Type B pancreatic cell (in vitro differentiated cells): ENCODE measurements around the gene HECW1. TPM values are rescaled to one million over a fixed set of nuclear protein-coding genes. Genes with fewer than 3 reads are reported as not detected.

Source experiments
- DNase-seq: peaks from one replicate; pipeline ENCODE4 v3.0.0; 2021; ENCODE audit warnings: mixed read lengths; ENCODE audit not compliant: unreplicated experiment; ENCODE audit errors: extremely low spot score
- H3K27ac Mint-ChIP-seq: 2 replicates; pipeline ENCODE4 v1.8.0; 2021; ENCODE audit warnings: mild to moderate bottlenecking, mixed read lengths
- H3K27me3 Mint-ChIP-seq: 2 replicates; pipeline ENCODE4 v1.8.0; 2021; ENCODE audit warnings: mixed read lengths
- H3K36me3 Mint-ChIP-seq: 2 replicates; pipeline ENCODE4 v1.8.0; 2021; ENCODE audit warnings: mixed read lengths
- H3K4me1 Mint-ChIP-seq: one replicate; pipeline ENCODE4 v1.8.0; 2021; ENCODE audit warnings: mixed read lengths; ENCODE audit not compliant: unreplicated experiment
- H3K4me3 Mint-ChIP-seq: 2 replicates; pipeline ENCODE4 v1.8.0; 2021; ENCODE audit warnings: mild to moderate bottlenecking, mixed read lengths
- H3K9me3 Mint-ChIP-seq: 2 replicates; pipeline ENCODE4 v1.8.0; 2021; ENCODE audit warnings: mixed read lengths
- total RNA-seq: library from RNA; stranded (reverse); gene quantifications from 2 replicates; pipeline ENCODE4 v1.2.1, GENCODE V29; 2021; ENCODE audit warnings: low replicate concordance
- TF ChIP-seq, protein P1 (sequence below): fragments of 200-600 bp; sonication (generic); conservative IDR thresholded peaks from 2 replicates; pipeline ENCODE4 v1.5.0; 2021; ENCODE audit warnings: antibody characterized with exemption, mild to moderate bottlenecking

The HECW1 gene
- total RNA-seq, 1 donor from 2014 or later, result 1.4 TPM

DNA sequence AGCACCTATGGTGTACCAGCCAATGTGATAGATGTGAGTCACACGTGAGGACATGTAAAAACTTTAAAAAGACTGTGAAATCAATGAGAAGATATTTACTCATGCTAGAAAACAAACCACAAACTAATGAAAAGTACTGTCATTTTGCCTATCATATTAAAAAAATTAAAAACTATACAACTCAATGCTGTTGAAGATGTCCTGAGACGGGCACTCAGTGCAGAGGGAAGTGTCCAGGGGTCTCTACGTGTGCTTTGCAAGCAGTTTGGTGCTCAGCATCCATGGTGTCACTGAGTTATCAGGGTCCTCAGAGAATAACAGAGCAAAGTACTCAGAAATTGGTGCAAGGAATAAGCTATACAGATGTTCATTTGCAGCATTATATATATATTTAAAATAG is 162.3 kb downstream of the HECW1 start:
- Mint-ChIP-seq H3K27ac (no peak overlapping the region), H3K4me3 (no peak overlapping the region), H3K36me3 (no peaks in the 10 kb centered on the region), H3K9me3 (peaks cover 12% of the 10 kb centered on the region), H3K27me3 (no peaks in the 10 kb centered on the region), H3K4me1 (peaks cover 16% of the 10 kb centered on the region)
- TF ChIP-seq, protein P1, sequence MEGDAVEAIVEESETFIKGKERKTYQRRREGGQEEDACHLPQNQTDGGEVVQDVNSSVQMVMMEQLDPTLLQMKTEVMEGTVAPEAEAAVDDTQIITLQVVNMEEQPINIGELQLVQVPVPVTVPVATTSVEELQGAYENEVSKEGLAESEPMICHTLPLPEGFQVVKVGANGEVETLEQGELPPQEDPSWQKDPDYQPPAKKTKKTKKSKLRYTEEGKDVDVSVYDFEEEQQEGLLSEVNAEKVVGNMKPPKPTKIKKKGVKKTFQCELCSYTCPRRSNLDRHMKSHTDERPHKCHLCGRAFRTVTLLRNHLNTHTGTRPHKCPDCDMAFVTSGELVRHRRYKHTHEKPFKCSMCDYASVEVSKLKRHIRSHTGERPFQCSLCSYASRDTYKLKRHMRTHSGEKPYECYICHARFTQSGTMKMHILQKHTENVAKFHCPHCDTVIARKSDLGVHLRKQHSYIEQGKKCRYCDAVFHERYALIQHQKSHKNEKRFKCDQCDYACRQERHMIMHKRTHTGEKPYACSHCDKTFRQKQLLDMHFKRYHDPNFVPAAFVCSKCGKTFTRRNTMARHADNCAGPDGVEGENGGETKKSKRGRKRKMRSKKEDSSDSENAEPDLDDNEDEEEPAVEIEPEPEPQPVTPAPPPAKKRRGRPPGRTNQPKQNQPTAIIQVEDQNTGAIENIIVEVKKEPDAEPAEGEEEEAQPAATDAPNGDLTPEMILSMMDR, result no peak
- DNase-seq, result no peak

DNA sequence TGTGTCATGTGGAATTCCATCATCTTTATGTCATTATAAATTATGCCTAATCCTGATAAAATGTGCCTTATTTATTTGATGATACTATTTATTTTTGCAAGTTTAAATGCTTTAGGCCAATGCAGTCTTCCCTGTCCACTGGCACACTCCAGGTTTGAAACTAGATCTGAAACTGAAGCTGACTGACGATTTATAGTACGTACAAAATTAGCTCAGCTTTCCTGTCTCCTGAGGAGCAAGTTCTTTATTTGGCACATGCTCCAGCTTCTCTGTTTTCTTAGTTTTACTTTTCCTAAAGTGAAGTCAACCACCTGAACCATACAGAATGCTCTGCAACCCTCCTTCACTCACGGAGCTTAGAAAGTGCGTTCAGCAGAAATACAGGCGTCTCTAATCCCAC is 164.1 kb downstream of the HECW1 start:
- no peak for DNase-seq
- no peak overlapping the region for H3K27ac Mint-ChIP-seq
- no peak overlapping the region for H3K4me3 Mint-ChIP-seq
- peaks cover 5% of the 10 kb centered on the region for H3K9me3 Mint-ChIP-seq
- peaks cover 21% of the 10 kb centered on the region for H3K4me1 Mint-ChIP-seq
- H3K36me3 Mint-ChIP-seq, result no peaks in the 10 kb centered on the region
- peaks cover 8% of the 10 kb centered on the region for H3K27me3 Mint-ChIP-seq
- TF ChIP-seq, protein P1, result no peak

DNA sequence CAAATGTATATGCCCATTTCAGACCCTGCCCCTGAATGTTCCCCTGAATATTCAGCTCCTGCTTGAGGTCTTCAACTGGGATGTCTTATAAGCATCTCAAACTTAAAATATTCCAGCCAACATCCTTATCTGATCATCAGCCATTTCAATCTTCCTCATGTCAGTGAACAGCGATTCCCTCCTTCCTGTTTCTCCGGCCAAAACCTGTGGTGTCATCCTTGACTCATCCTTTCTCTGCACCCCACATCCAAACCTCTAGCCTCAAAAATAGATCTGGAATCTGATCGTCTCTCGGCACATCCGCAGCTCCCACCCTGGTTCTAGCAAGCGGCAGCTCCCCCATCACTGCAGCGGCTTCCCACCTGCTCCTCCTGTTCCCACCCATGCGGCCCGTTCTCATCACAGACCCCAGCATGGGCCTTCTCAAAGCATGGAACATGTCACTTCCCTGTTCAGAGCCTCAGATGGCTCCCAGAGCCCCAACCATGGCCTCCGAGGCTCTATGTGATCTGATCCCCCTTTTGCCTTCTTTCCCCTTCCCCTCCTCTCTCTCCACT is 165.7 kb downstream of the HECW1 start:
- H3K9me3 Mint-ChIP-seq, result no peaks in the 10 kb centered on the region
- peaks cover 8% of the 10 kb centered on the region for H3K27me3 Mint-ChIP-seq
- TF ChIP-seq, protein P1, result no peak
- no peak overlapping the region for H3K4me3 Mint-ChIP-seq
- peaks cover 21% of the 10 kb centered on the region for H3K4me1 Mint-ChIP-seq
- no peak for DNase-seq
- H3K27ac Mint-ChIP-seq, result no peak overlapping the region
- no peaks in the 10 kb centered on the region for H3K36me3 Mint-ChIP-seq

DNA sequence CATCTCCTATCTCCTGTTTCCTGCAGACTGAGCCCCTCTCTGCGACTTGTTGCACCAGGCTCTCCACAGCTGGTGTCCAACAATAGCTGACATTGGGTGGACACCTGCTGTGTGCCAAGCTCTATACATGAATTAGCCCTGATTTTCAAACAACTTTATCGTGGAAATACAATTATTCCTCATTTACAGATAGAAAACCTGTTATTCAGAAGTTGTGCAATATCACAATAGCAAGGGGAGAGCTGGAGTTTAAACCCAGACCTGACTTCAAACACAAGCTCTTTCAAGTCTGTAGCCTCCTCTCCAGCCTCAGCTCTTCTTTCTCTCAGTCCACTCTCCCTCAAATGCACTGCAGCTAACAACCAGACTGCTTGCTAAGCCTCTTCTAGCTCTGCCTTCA is 168.8 kb downstream of the HECW1 start:
- Mint-ChIP-seq H3K9me3 (peaks cover 4% of the 10 kb centered on the region), H3K27ac (no peak overlapping the region), H3K36me3 (no peaks in the 10 kb centered on the region), H3K4me3 (no peak overlapping the region), H3K4me1 (peaks cover 15% of the 10 kb centered on the region), H3K27me3 (peaks cover 8% of the 10 kb centered on the region)
- DNase-seq, result no peak
- TF ChIP-seq, protein P1, result no peak

DNA sequence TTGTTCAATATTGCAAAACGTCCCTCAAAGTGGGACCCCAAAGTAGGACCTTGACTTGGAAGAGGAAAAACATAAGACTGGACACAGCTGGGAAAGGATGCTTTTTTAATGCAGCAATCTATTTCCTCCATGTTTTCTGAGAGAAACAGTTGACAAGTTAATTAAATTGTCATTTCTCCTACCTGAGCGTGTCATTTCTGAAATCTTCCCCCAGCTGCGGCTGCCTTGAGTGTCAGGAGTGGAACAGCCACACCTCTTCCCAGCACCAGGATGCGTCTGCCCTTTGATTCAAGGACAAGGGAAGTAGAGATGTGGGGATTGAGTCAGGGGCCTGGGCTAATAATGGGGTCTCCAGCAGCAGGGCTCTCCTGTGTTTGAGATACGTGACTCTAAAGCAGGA is 171.3 kb downstream of the HECW1 start:
- Mint-ChIP-seq H3K4me1 (peaks cover 8% of the 10 kb centered on the region), H3K27ac (no peak overlapping the region), H3K4me3 (no peak overlapping the region), H3K9me3 (peaks cover 4% of the 10 kb centered on the region), H3K27me3 (peaks cover 8% of the 10 kb centered on the region), H3K36me3 (no peaks in the 10 kb centered on the region)
- DNase-seq, result no peak
- TF ChIP-seq, protein P1, result no peak

DNA sequence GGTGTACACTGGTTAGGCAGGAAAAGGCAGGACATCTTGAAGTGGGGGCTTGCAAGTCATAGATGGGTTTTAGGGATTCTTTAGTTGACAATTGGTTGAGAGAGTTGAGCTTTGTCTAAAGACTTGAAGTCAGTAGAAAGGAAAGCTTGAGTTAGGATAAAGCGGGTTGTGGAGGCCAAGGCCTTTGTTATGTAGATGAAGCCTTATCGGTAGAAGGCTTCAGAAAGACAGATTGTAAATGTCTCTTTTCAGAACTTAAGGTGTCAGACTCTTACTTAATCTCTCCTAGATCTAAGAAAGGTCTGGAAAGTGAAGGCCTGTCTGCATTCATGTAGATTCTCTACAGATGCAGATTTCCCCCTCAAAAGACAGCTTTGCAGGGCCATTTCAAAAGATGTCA is 177.4 kb downstream of the HECW1 start:
- Mint-ChIP-seq H3K27ac (no peak overlapping the region), H3K9me3 (peaks cover 4% of the 10 kb centered on the region)

More for the DNA sequence above, 177.4 kb downstream of the HECW1 start:
- H3K4me3 Mint-ChIP-seq, result no peak overlapping the region
- TF ChIP-seq, protein P1, result no peak
- H3K36me3 Mint-ChIP-seq, result no peaks in the 10 kb centered on the region
- peaks cover 7% of the 10 kb centered on the region for H3K27me3 Mint-ChIP-seq
- no peak for DNase-seq
- H3K4me1 Mint-ChIP-seq, result peaks cover 2% of the 10 kb centered on the region
